Fibroblast of lung (primary cell): ENCODE results near the gene TMX4.

Source experiments
- CTCF ChIP-seq, 2 donors: IDR thresholded peaks in 1 of 2; conservative IDR thresholded peaks in 1 of 2; 1 replicate in 1 of 2; 2 replicates in 1 of 2; pipeline ENCODE4 v1.5.1; 2011 to 2012; ENCODE audit warnings: low read length in 2 of 2, control low read depth in 1 of 2, inconsistent platforms in 1 of 2, low read depth in 1 of 2, mild to moderate bottlenecking in 1 of 2
- EZH2 ChIP-seq: IDR thresholded peaks from 2 replicates; pipeline ENCODE4 v1.5.1; 2012; ENCODE audit warnings: low read length, control low read depth, mild to moderate bottlenecking; ENCODE audit errors: missing control alignments

GRCh38 chr20:7943891-7944290 is 75.7 kb downstream of the TMX4 start:
- TF ChIP-seq CTCF (conservative IDR thresholded peaks at IDR 0.05 in 1 of 2, IDR thresholded peaks at IDR 0.05 in 1 of 2; ENCODE audit: low read depth in 1 of 2, low read length in 2 of 2) (no peak), EZH2 (no peak)
